Measurements from ENCODE around the gene SLC25A28.

GRCh38 chr10:99590799-99591198, 29.4 kb downstream of the SLC25A28 start:
- TF ChIP-seq, protein P1, sequence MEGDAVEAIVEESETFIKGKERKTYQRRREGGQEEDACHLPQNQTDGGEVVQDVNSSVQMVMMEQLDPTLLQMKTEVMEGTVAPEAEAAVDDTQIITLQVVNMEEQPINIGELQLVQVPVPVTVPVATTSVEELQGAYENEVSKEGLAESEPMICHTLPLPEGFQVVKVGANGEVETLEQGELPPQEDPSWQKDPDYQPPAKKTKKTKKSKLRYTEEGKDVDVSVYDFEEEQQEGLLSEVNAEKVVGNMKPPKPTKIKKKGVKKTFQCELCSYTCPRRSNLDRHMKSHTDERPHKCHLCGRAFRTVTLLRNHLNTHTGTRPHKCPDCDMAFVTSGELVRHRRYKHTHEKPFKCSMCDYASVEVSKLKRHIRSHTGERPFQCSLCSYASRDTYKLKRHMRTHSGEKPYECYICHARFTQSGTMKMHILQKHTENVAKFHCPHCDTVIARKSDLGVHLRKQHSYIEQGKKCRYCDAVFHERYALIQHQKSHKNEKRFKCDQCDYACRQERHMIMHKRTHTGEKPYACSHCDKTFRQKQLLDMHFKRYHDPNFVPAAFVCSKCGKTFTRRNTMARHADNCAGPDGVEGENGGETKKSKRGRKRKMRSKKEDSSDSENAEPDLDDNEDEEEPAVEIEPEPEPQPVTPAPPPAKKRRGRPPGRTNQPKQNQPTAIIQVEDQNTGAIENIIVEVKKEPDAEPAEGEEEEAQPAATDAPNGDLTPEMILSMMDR (IDR thresholded peaks at IDR 0.05; ENCODE audit: poor library complexity, severe bottlenecking): no peak
- no peak for TF ChIP-seq POLR2AphosphoS5 (IDR thresholded peaks at IDR 0.05)
- TF ChIP-seq MXI1 (conservative IDR thresholded peaks at IDR 0.05; ENCODE audit: poor library complexity, severe bottlenecking): no peak

Data from neural cell (in vitro differentiated cells).